HEK293 (cell line): ENCODE data around the gene DLGAP4.

Experiments used
- CTCF ChIA-PET: fragments of 350-600 bp; formaldehyde crosslinking; extraction: SDS; loops from one replicate; lab custom pipeline; 2021; ENCODE audit warnings: antibody characterized with exemption; lab: Yijun Ruan, JAX
- POLR2A ChIA-PET: fragments of 300-600 bp; formaldehyde crosslinking; extraction: SDS; loops from one replicate; lab custom pipeline; 2020; ENCODE audit warnings: antibody characterized with exemption, inconsistent platforms; lab: Yijun Ruan, JAX
- H3K27ac ChIP-seq: fragments of 200-500 bp; sonication (Bioruptor generic); 2 replicates; pipeline ENCODE4 v1.5.1; 2014; ENCODE audit warnings: low read depth, low read length, control low read depth, inconsistent platforms; ENCODE audit errors: extremely low read depth
- H3K36me3 ChIP-seq, 2 experiments: fragments of 200-500 bp in 1 of 2; sonication (Bioruptor generic) in 1 of 2; 1 replicate in 1 of 2; 2 replicates in 1 of 2; pipeline ENCODE4 v1.5.1; 2014 to 2017; ENCODE audit warnings: inconsistent platforms in 2 of 2, low read length in 2 of 2; ENCODE audit not compliant: control insufficient read depth in 2 of 2, insufficient read depth in 1 of 2
- H3K4me1 ChIP-seq: fragments of 200-500 bp; sonication (Bioruptor generic); 2 replicates; pipeline ENCODE4 v1.5.1; 2014; ENCODE audit warnings: mild to moderate bottlenecking, low read length, inconsistent platforms; ENCODE audit not compliant: control insufficient read depth, insufficient read depth
- H3K4me3 ChIP-seq: 2 replicates; pipeline ENCODE4 v1.5.1; 2011; ENCODE audit warnings: low read depth, mild to moderate bottlenecking, control low read depth, low read length, moderate library complexity
- H3K9me3 ChIP-seq: fragments of 200-500 bp; sonication (Bioruptor generic); 2 replicates; pipeline ENCODE4 v1.5.1; 2014; ENCODE audit warnings: low read depth, low read length, inconsistent platforms; ENCODE audit not compliant: control insufficient read depth, insufficient read depth
- INSM2 ChIP-seq: fragments of 450-650 bp; formaldehyde crosslinking; IDR thresholded peaks from 2 replicates; pipeline ENCODE4 v1.5.1; 2016; ENCODE audit warnings: missing biosample characterization, missing genetic modification characterization
- KLF1 ChIP-seq: fragments of 450-650 bp; formaldehyde crosslinking; IDR thresholded peaks from 2 replicates; pipeline ENCODE4 v1.5.1; 2016; ENCODE audit warnings: missing biosample characterization, missing genetic modification characterization
- KLF8 ChIP-seq: fragments of 450-650 bp; formaldehyde crosslinking; IDR thresholded peaks from 2 replicates; pipeline ENCODE4 v1.5.1; 2016; ENCODE audit warnings: missing biosample characterization, missing genetic modification characterization
- MEIS1 ChIP-seq: sonication (generic); formaldehyde crosslinking; IDR thresholded peaks from 2 replicates; pipeline ENCODE4 v1.8.1; 2022; ENCODE audit warnings: missing genetic modification reagents, mild to moderate bottlenecking, borderline replicate concordance
- SCRT1 ChIP-seq: fragments of 450-650 bp; formaldehyde crosslinking; IDR thresholded peaks from 2 replicates; pipeline ENCODE4 v1.5.1; 2016; ENCODE audit warnings: missing biosample characterization, missing genetic modification characterization, borderline replicate concordance
- SCRT2 ChIP-seq: fragments of 450-650 bp; formaldehyde crosslinking; IDR thresholded peaks from 2 replicates; pipeline ENCODE4 v1.5.1; 2016; ENCODE audit warnings: missing biosample characterization, missing genetic modification characterization
- ZNF114 ChIP-seq: fragments of 450-650 bp; formaldehyde crosslinking; IDR thresholded peaks from 2 replicates; pipeline ENCODE4 v1.5.0; 2017; ENCODE audit warnings: missing biosample characterization, missing genetic modification characterization
- ZNF211 ChIP-seq: fragments of 450-650 bp; formaldehyde crosslinking; IDR thresholded peaks from 2 replicates; pipeline ENCODE4 v1.5.1; 2016; ENCODE audit warnings: low read depth, missing biosample characterization, missing genetic modification characterization
- ZNF426 ChIP-seq: fragments of 450-650 bp; formaldehyde crosslinking; IDR thresholded peaks from 2 replicates; pipeline ENCODE4 v1.5.1; 2017; ENCODE audit warnings: missing biosample characterization, missing genetic modification characterization, mild to moderate bottlenecking, inconsistent platforms, moderate library complexity
- ZNF654 ChIP-seq: fragments of 450-650 bp; formaldehyde crosslinking; IDR thresholded peaks from 2 replicates; pipeline ENCODE4 v1.5.1; 2016; ENCODE audit warnings: low read depth, missing biosample characterization, missing genetic modification characterization
- ZNF670 ChIP-seq: fragments of 450-650 bp; formaldehyde crosslinking; IDR thresholded peaks from 2 replicates; pipeline ENCODE4 v1.5.1; 2016; ENCODE audit warnings: missing biosample characterization, missing genetic modification characterization, low read depth
- ZNF837 ChIP-seq: fragments of 450-650 bp; formaldehyde crosslinking; IDR thresholded peaks from 2 replicates; pipeline ENCODE4 v1.5.1; 2016; ENCODE audit warnings: missing biosample characterization, missing genetic modification characterization
- TF ChIP-seq, protein P1 (sequence below): fragments of 450-650 bp; formaldehyde crosslinking; IDR thresholded peaks from 2 replicates; pipeline ENCODE4 v1.5.1; 2016; ENCODE audit warnings: missing biosample characterization, missing genetic modification characterization
- TF ChIP-seq, protein P2 (sequence below): fragments of 450-650 bp; formaldehyde crosslinking; conservative IDR thresholded peaks from 2 replicates; pipeline ENCODE4 v1.5.1; 2016; ENCODE audit warnings: low read depth, missing biosample characterization, missing genetic modification characterization

DLGAP4 gene

DNA sequence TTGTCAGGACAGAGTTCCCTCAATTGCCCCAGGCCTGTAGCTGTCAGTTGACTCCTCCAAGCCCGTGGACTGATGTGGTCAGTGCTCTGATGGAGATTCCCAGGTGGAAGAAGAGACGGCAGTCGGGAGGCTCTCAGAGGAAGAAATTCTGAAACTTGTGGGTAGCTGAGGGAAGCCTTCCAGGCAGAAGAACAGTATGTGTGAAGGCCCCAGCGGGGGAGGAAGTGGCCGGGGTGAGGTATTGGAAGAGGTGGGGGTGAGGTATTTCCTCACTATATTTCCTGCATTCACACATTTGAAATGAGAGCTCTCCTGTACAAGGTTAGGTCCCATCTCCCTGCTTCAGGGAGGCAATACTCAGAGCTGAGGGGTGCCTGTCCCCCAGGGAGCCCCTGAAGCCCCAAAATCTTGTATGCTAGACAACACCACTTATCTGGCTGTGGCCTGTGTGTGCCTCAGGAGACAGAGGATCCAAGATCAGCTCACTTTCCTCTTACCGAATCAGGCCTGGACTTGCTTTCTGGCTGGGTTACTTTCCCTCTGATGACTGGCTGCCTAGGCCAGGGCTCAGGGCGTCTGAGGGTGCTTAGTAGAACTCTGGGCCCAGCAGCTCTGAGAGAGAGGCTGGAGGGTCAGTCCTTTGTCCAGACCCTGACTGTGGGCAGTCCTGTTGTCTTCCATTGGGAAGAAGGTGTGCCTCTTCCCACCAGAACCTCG, 185.9 kb downstream of the DLGAP4 start (continued):
- TF ChIP-seq MEIS1, result no peak
- TF ChIP-seq ZNF670 (tag by site-specific recombination), result no peak
- no peak for TF ChIP-seq INSM2 (tag by site-specific recombination)

DNA sequence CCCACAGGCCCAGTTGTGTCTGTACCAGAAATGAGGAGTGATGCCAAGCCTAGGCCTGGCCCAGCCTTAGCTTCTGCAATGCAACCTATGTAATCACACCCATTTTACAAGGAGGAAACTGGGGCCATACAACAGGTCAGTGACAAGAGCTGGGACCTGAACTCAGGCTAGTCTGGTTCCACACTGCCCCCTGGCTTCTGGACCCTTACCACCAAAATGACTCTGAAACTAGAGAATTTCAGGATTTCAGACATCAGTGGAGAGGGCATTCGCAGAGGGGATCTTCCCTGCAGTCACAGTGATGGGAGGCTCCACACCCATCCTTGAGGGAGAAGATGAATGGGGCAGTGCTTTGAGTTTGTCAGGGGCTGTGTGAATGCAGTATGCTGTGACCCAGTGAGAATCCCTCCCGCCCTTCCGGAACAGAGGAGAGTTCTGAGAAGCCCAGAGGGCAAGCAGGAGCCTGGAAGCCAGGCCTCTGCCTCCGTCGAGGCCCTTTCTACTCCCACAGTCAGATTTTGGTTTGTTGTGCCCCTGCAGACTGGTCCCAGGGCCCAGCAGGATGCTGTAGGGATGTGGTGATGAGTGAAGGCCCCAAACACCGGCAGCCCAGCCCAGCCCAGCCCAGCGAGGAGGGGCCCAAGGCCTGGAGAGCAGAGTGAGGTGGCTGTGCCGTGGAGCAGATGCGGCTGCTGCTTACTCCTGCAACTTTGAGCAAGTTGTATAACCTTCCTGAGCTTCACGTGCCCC, 187.1 kb downstream of the DLGAP4 start:
- Histone ChIP-seq H3K4me1 (no peaks in the 10 kb centered on the region), H3K9me3 (no peaks in the 10 kb centered on the region), H3K27ac (no peak overlapping the region), H3K36me3 (peaks cover 0 to 21% of the 10 kb centered on the region in 2 experiments; a peak in 1 of 3 replicates), H3K4me3 (no peak overlapping the region)
- TF ChIP-seq ZNF426 (tag by site-specific recombination) (no peak), SCRT2 (tag by site-specific recombination) (peak; percentile 45; the same call in 1 of the 2 replicates), ZNF654 (tag by site-specific recombination) (peak; percentile 37), SCRT1 (tag by site-specific recombination) (peak; percentile 57; the same call in 1 of the 2 replicates), KLF1 (tag by site-specific recombination) (0 out of 2 replicates have a peak, but pooled peaks have one; percentile 7), ZNF211 (no peak)
- TF ChIP-seq, protein P1, sequence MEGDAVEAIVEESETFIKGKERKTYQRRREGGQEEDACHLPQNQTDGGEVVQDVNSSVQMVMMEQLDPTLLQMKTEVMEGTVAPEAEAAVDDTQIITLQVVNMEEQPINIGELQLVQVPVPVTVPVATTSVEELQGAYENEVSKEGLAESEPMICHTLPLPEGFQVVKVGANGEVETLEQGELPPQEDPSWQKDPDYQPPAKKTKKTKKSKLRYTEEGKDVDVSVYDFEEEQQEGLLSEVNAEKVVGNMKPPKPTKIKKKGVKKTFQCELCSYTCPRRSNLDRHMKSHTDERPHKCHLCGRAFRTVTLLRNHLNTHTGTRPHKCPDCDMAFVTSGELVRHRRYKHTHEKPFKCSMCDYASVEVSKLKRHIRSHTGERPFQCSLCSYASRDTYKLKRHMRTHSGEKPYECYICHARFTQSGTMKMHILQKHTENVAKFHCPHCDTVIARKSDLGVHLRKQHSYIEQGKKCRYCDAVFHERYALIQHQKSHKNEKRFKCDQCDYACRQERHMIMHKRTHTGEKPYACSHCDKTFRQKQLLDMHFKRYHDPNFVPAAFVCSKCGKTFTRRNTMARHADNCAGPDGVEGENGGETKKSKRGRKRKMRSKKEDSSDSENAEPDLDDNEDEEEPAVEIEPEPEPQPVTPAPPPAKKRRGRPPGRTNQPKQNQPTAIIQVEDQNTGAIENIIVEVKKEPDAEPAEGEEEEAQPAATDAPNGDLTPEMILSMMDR (tag by site-specific recombination), result 0 out of 2 replicates have a peak, but pooled peaks have one; percentile 41
- ChIA-PET POLR2A (no interaction called here), CTCF (interaction anchor here (0.5 to 1.8 kb wide), 7 partner anchors 8 to 489 kb away, joined by 3 to 6 read pairs (median 3); no protein-coding TSS in a partner anchor)

DNA sequence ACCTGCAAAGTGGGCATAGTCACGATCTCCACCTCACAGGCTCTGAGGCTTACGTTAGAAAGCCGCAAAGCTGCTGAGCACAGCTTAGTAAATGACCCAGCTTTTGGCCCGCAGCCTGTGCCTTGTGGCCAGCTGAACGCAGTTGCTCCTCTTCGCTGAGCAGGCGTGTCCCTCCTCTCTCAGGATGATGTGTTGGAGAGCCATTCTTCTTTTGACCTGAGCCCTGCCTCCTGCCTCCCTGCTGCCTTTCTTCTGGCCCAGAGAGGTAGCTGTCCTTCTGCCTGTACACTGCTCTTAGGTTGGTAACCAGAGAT, 187.6 kb downstream of the DLGAP4 start:
- H3K4me3 ChIP-seq, result no peak overlapping the region
- H3K27ac ChIP-seq, result no peak overlapping the region
- H3K36me3 ChIP-seq, result peaks cover 0 to 27% of the 10 kb centered on the region in 2 experiments; a peak in 1 of 3 replicates
- ChIA-PET CTCF (interaction anchor here (1.0 kb wide), 1 partner anchor 54 kb away, joined by 3 read pairs; no protein-coding TSS in a partner anchor), POLR2A (no interaction called here)
- no peaks in the 10 kb centered on the region for H3K4me1 ChIP-seq
- no peak for TF ChIP-seq KLF8
- TF ChIP-seq ZNF114 (tag by site-specific recombination), result no peak
- TF ChIP-seq ZNF837 (tag by site-specific recombination), result no peak
- TF ChIP-seq, protein P2, sequence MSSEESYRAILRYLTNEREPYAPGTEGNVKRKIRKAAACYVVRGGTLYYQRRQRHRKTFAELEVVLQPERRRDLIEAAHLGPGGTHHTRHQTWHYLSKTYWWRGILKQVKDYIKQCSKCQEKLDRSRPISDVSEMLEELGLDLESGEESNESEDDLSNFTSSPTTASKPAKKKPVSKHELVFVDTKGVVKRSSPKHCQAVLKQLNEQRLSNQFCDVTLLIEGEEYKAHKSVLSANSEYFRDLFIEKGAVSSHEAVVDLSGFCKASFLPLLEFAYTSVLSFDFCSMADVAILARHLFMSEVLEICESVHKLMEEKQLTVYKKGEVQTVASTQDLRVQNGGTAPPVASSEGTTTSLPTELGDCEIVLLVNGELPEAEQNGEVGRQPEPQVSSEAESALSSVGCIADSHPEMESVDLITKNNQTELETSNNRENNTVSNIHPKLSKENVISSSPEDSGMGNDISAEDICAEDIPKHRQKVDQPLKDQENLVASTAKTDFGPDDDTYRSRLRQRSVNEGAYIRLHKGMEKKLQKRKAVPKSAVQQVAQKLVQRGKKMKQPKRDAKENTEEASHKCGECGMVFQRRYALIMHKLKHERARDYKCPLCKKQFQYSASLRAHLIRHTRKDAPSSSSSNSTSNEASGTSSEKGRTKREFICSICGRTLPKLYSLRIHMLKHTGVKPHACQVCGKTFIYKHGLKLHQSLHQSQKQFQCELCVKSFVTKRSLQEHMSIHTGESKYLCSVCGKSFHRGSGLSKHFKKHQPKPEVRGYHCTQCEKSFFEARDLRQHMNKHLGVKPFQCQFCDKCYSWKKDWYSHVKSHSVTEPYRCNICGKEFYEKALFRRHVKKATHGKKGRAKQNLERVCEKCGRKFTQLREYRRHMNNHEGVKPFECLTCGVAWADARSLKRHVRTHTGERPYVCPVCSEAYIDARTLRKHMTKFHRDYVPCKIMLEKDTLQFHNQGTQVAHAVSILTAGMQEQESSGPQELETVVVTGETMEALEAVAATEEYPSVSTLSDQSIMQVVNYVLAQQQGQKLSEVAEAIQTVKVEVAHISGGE (tag by site-specific recombination), result no peak
- no peaks in the 10 kb centered on the region for H3K9me3 ChIP-seq
